ENCODE measurements around the gene DHRS13.
A peak's percentile ranks its signal among the peaks of the same experiment; 100 is the strongest.
"Not testable (repeated sequence)": the region's sequence is repeated elsewhere in the genome, so short reads cannot be mapped to it uniquely, and the experiment has no call there.

The DHRS13 gene

GRCh38 chr17:28895794-28896447 is 7.0 kb downstream of the DHRS13 start:
- no peaks in the 10 kb centered on the region for H3K36me3 ChIP-seq (ENCODE audit: control insufficient read depth, insufficient read depth, low read length)
- no peak overlapping the region for H4K8ac ChIP-seq (ENCODE audit: low read depth, low read length)
- H4K5ac ChIP-seq (ENCODE audit: low read length): no peak overlapping the region
- peak overlapping the region; percentile 97 for H3K9ac ChIP-seq (ENCODE audit: low read length)
- peak overlapping the region; percentile 88 for H3K4me2 ChIP-seq (ENCODE audit: low read length)
- peak overlapping the region; percentile 99 for H3K56ac ChIP-seq (ENCODE audit: low read length)
- no peak overlapping the region for H3K4ac ChIP-seq (ENCODE audit: low read depth, low read length)
- WGBS (ENCODE audit: extremely low coverage, insufficient coverage, low lambda C conversion rate): no CpG with 5 or more reads among the region's 3 CpGs
- H3K4me3 ChIP-seq (ENCODE audit: low read length): no peak overlapping the region
- no peak overlapping the region for H2BK15ac ChIP-seq (replicated peaks; ENCODE audit: low read depth)
- no peak overlapping the region for H2BK120ac ChIP-seq (ENCODE audit: low read depth, low read length)
- H3K27me3 ChIP-seq (ENCODE audit: insufficient read depth, low read length, poor library complexity): no peaks in the 10 kb centered on the region
- H2AK5ac ChIP-seq (ENCODE audit: low read length): no peak overlapping the region
- H3K79me1 ChIP-seq (ENCODE audit: low read length): peaks cover 4% of the 10 kb centered on the region
- no peak overlapping the region for H3K18ac ChIP-seq (ENCODE audit: low read length)
- no peak overlapping the region for H2BK5ac ChIP-seq (ENCODE audit: low read length)
- H3K79me2 ChIP-seq (ENCODE audit: control insufficient read depth, insufficient read depth, low read length): no peaks in the 10 kb centered on the region
- H3K27ac ChIP-seq (ENCODE audit: low read depth, low read length): no peak overlapping the region
- no peak for DNase-seq
- peaks cover 4% of the 10 kb centered on the region for H3K4me1 ChIP-seq (ENCODE audit: control insufficient read depth, low read depth, low read length)
- no peak overlapping the region for H3K23ac ChIP-seq (ENCODE audit: low read length)

DNA sequence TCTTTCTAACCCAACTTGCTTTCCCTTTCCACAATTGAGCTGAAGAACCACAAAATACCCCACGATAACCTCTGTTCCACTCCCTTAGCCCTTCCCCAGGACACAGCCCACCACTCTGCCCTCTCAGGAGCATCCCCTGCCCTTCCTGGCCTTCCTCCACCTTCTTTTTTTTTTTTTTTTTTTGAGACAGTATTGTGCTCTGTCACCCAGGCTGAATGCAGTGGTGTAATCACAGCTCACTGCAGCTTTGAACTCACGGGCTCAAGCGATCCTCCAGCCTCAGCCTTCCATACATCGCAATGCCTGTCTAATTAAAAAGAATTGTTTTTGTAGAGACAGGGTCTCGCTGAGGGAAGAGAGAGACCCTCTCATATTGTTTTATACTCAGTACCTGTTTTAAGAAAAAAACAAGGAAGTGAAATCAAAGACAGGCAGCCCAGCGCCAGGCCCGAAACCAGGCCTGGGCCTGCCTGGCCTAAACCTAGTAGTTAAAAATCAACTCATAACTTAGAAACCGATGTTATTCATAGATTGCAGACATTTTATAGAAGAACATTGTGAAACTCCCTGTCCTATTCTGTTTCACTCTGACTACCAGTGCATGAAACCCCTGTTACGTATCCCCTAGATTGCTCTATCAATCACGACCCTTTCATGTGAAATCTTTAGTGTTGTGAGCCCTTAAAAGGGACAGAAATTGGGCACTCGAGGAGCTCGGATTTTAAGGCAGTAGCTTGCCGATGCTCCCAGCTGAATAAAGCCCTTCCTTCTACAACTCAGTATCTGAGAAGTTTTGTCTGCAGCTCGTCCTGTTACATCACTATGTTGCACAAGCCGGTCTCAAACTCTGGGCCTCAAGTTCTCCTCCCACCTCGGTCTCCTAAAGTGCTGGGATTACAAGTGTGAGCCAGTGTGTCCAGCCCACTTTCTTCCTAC is 9.4 kb downstream of the DHRS13 start:
- not testable (repeated sequence) for H2BK120ac ChIP-seq (ENCODE audit: low read depth, low read length); H4K5ac ChIP-seq (ENCODE audit: low read length); H3K27me3 ChIP-seq (ENCODE audit: insufficient read depth, low read length, poor library complexity); H3K23ac ChIP-seq (ENCODE audit: low read length); H3K4me2 ChIP-seq (ENCODE audit: low read length); H3K4me3 ChIP-seq (ENCODE audit: low read length); H2BK5ac ChIP-seq (ENCODE audit: low read length); H2AK5ac ChIP-seq (ENCODE audit: low read length); H3K27ac ChIP-seq (ENCODE audit: low read depth, low read length); H3K4me1 ChIP-seq (ENCODE audit: control insufficient read depth, low read depth, low read length); H3K56ac ChIP-seq (ENCODE audit: low read length); H3K79me2 ChIP-seq (ENCODE audit: control insufficient read depth, insufficient read depth, low read length); H3K36me3 ChIP-seq (ENCODE audit: control insufficient read depth, insufficient read depth, low read length); H3K9ac ChIP-seq (ENCODE audit: low read length); H4K8ac ChIP-seq (ENCODE audit: low read depth, low read length); H2BK15ac ChIP-seq (replicated peaks; ENCODE audit: low read depth); H3K18ac ChIP-seq (ENCODE audit: low read length); H3K79me1 ChIP-seq (ENCODE audit: low read length); H3K4ac ChIP-seq (ENCODE audit: low read depth, low read length); DNase-seq
- WGBS (ENCODE audit: extremely low coverage, insufficient coverage, low lambda C conversion rate): no CpG with 5 or more reads among the region's 16 CpGs

- no CpG with 5 or more reads among the region's 4 CpGs for WGBS (ENCODE audit: extremely low coverage, insufficient coverage, low lambda C conversion rate)
Observed at GRCh38 chr17:28892024-28892423, 10.9 kb downstream of the DHRS13 start.

DNA sequence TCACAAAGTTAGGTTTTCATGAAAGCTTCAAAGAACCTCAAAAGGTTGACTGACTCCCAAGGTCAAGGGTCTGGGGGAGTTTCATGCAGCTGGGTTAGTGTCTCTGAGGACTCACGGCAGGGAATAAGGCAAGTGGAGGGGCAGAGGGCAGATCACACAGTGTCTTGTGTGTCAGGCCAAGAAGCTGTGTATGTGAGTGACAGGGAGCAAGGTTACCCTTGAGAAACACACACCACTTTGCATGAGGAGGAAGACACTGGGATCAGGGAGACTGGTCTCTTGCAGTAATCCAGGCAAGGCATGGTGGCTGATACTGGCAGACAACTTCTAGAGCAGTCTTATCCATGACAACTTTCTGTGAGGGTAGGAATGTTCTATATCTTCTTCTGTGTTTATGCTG is 11.7 kb downstream of the DHRS13 start:
- Histone ChIP-seq H3K4me2 (ENCODE audit: low read length) (no peak overlapping the region), H2BK120ac (ENCODE audit: low read depth, low read length) (no peak overlapping the region), H3K36me3 (ENCODE audit: control insufficient read depth, insufficient read depth, low read length) (no peaks in the 10 kb centered on the region), H3K23ac (ENCODE audit: low read length) (no peak overlapping the region), H3K56ac (ENCODE audit: low read length) (no peak overlapping the region), H2BK15ac (replicated peaks; ENCODE audit: low read depth) (no peak overlapping the region), H4K5ac (ENCODE audit: low read length) (no peak overlapping the region), H2AK5ac (ENCODE audit: low read length) (no peak overlapping the region), H3K4me3 (ENCODE audit: low read length) (no peak overlapping the region), H3K79me2 (ENCODE audit: control insufficient read depth, insufficient read depth, low read length) (no peaks in the 10 kb centered on the region), H3K18ac (ENCODE audit: low read length) (no peak overlapping the region), H3K27ac (ENCODE audit: low read depth, low read length) (no peak overlapping the region), H2BK5ac (ENCODE audit: low read length) (no peak overlapping the region), H3K4me1 (ENCODE audit: control insufficient read depth, low read depth, low read length) (peaks cover 2% of the 10 kb centered on the region), H3K4ac (ENCODE audit: low read depth, low read length) (no peak overlapping the region), H3K27me3 (ENCODE audit: insufficient read depth, low read length, poor library complexity) (no peaks in the 10 kb centered on the region), H4K8ac (ENCODE audit: low read depth, low read length) (no peak overlapping the region), H3K9ac (ENCODE audit: low read length) (no peak overlapping the region), H3K79me1 (ENCODE audit: low read length) (peaks cover under 1% of the 10 kb centered on the region)
- no peak for DNase-seq
- WGBS (ENCODE audit: extremely low coverage, insufficient coverage, low lambda C conversion rate): no CpG with 5 or more reads among the region's 1 CpG

More at GRCh38 chr17:28892024-28892423, 10.9 kb downstream of the DHRS13 start:
- H2AK5ac ChIP-seq (ENCODE audit: low read length): no peak overlapping the region
- no peak overlapping the region for H3K18ac ChIP-seq (ENCODE audit: low read length)
- H2BK5ac ChIP-seq (ENCODE audit: low read length): no peak overlapping the region
- no peak overlapping the region for H4K8ac ChIP-seq (ENCODE audit: low read depth, low read length)
- no peak overlapping the region for H3K56ac ChIP-seq (ENCODE audit: low read length)
- no peak overlapping the region for H2BK120ac ChIP-seq (ENCODE audit: low read depth, low read length)
- no peak overlapping the region for H3K4ac ChIP-seq (ENCODE audit: low read depth, low read length)
- peaks cover 4% of the 10 kb centered on the region for H3K79me1 ChIP-seq (ENCODE audit: low read length)
- H4K5ac ChIP-seq (ENCODE audit: low read length): no peak overlapping the region
- no peak overlapping the region for H3K9ac ChIP-seq (ENCODE audit: low read length)
- no peak for DNase-seq
- no peak overlapping the region for H3K23ac ChIP-seq (ENCODE audit: low read length)
- no peak overlapping the region for H3K4me2 ChIP-seq (ENCODE audit: low read length)
- H3K4me3 ChIP-seq (ENCODE audit: low read length): no peak overlapping the region
- no peak overlapping the region for H2BK15ac ChIP-seq (replicated peaks; ENCODE audit: low read depth)
- H3K27ac ChIP-seq (ENCODE audit: low read depth, low read length): no peak overlapping the region
- H3K79me2 ChIP-seq (ENCODE audit: control insufficient read depth, insufficient read depth, low read length): no peaks in the 10 kb centered on the region
- no peaks in the 10 kb centered on the region for H3K27me3 ChIP-seq (ENCODE audit: insufficient read depth, low read length, poor library complexity)
- no peaks in the 10 kb centered on the region for H3K36me3 ChIP-seq (ENCODE audit: control insufficient read depth, insufficient read depth, low read length)
- peaks cover 4% of the 10 kb centered on the region for H3K4me1 ChIP-seq (ENCODE audit: control insufficient read depth, low read depth, low read length)

DNA sequence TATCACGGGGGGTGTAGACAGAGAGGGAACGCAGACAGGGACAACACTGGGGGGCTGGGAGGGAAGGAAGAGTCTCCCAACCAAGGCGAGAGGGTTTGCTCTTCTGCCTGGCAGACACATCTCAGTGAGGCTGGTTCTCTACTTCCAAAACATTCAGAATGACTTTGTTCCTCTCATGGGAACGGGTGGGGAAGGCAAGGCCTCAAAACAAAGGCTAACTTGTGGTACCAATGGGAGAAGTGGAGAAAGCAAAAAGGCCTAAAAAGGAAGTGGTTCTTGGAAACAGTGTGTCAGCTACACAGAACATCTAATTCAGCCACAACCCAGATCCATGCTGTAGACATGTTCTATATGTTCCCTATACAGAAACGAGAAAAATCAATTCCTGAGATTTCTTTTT is 12.9 kb downstream of the DHRS13 start:
- no CpG with 5 or more reads among the region's 5 CpGs for WGBS (ENCODE audit: extremely low coverage, insufficient coverage, low lambda C conversion rate)
- Histone ChIP-seq H2AK5ac (ENCODE audit: low read length) (no peak overlapping the region), H2BK5ac (ENCODE audit: low read length) (no peak overlapping the region), H3K4ac (ENCODE audit: low read depth, low read length) (no peak overlapping the region), H3K56ac (ENCODE audit: low read length) (no peak overlapping the region), H3K27me3 (ENCODE audit: insufficient read depth, low read length, poor library complexity) (no peaks in the 10 kb centered on the region), H3K18ac (ENCODE audit: low read length) (no peak overlapping the region), H3K27ac (ENCODE audit: low read depth, low read length) (no peak overlapping the region), H2BK15ac (replicated peaks; ENCODE audit: low read depth) (no peak overlapping the region), H2BK120ac (ENCODE audit: low read depth, low read length) (no peak overlapping the region), H3K4me2 (ENCODE audit: low read length) (no peak overlapping the region), H3K4me1 (ENCODE audit: control insufficient read depth, low read depth, low read length) (no peaks in the 10 kb centered on the region), H3K36me3 (ENCODE audit: control insufficient read depth, insufficient read depth, low read length) (no peaks in the 10 kb centered on the region), H4K8ac (ENCODE audit: low read depth, low read length) (no peak overlapping the region), H3K4me3 (ENCODE audit: low read length) (no peak overlapping the region), H3K9ac (ENCODE audit: low read length) (no peak overlapping the region), H4K5ac (ENCODE audit: low read length) (no peak overlapping the region), H3K23ac (ENCODE audit: low read length) (no peak overlapping the region), H3K79me1 (ENCODE audit: low read length) (no peaks in the 10 kb centered on the region), H3K79me2 (ENCODE audit: control insufficient read depth, insufficient read depth, low read length) (no peaks in the 10 kb centered on the region)
- no peak for DNase-seq
